ENCODE data around the gene ATRNL1.
"Not testable (repeated sequence)": the region's sequence is repeated elsewhere in the genome, so short reads cannot be mapped to it uniquely, and the experiment has no call there.

ATRNL1 gene

GRCh38 chr10:115772606-115773005, 679.4 kb downstream of the ATRNL1 start:
- no peak for DNase-seq

- DNase-seq, result no peak
Observed at GRCh38 chr10:115773832-115774231, 680.7 kb downstream of the ATRNL1 start.

GRCh38 chr10:115774721-115775120, 681.6 kb downstream of the ATRNL1 start:
- DNase-seq, result no peak

GRCh38 chr10:115777646-115778045, 684.5 kb downstream of the ATRNL1 start:
- DNase-seq, result no peak

- DNase-seq, result no peak
Observed at GRCh38 chr10:115790220-115790619, 697.1 kb downstream of the ATRNL1 start.

- DNase-seq, result no peak
Observed at GRCh38 chr10:115795964-115796363, 702.8 kb downstream of the ATRNL1 start.

GRCh38 chr10:115801457-115801856, 708.3 kb downstream of the ATRNL1 start:
- DNase-seq, result no peak

- DNase-seq, result no peak
Observed at GRCh38 chr10:115801992-115802391, 708.8 kb downstream of the ATRNL1 start.

GRCh38 chr10:115802911-115803310, 709.7 kb downstream of the ATRNL1 start:
- no peak for DNase-seq

- DNase-seq, result no peak
Observed at GRCh38 chr10:115814542-115814941, 721.4 kb downstream of the ATRNL1 start.

- no peak for DNase-seq
Observed at GRCh38 chr10:115818012-115818411, 724.8 kb downstream of the ATRNL1 start.

- DNase-seq, result no peak
Observed at GRCh38 chr10:115826396-115826795, 733.2 kb downstream of the ATRNL1 start.

GRCh38 chr10:115827231-115828009, 734.3 kb downstream of the ATRNL1 start:
- DNase-seq, result no peak

GRCh38 chr10:115828182-115828581, 735.0 kb downstream of the ATRNL1 start:
- DNase-seq, result not testable (repeated sequence)

- DNase-seq, result no peak
Observed at GRCh38 chr10:115829521-115830205, 736.5 kb downstream of the ATRNL1 start.

GRCh38 chr10:115830265-115830970, 737.3 kb downstream of the ATRNL1 start:
- no peak for DNase-seq

- DNase-seq, result no peak
Observed at GRCh38 chr10:115831016-115831415, 737.9 kb downstream of the ATRNL1 start.

GRCh38 chr10:115833119-115833518, 740.0 kb downstream of the ATRNL1 start:
- no peak for DNase-seq

GRCh38 chr10:115844591-115844990, 751.4 kb downstream of the ATRNL1 start:
- no peak for DNase-seq

- no peak for DNase-seq
Observed at GRCh38 chr10:115845921-115846320, 752.8 kb downstream of the ATRNL1 start.

GRCh38 chr10:115846528-115846927, 753.4 kb downstream of the ATRNL1 start:
- DNase-seq, result no peak

- DNase-seq, result no peak
Observed at GRCh38 chr10:115849197-115849596, 756.0 kb downstream of the ATRNL1 start.

GRCh38 chr10:115850666-115851065, 757.5 kb downstream of the ATRNL1 start:
- no peak for DNase-seq

- no peak for DNase-seq
Observed at GRCh38 chr10:115851695-115852094, 758.5 kb downstream of the ATRNL1 start.
